CD14-positive monocyte (primary cell): ENCODE measurements around the gene CACNB2. TPM values are rescaled to one million over a fixed set of nuclear protein-coding genes. Genes with fewer than 3 reads are reported as not detected.

Source experiments
- DNase-seq, 3 donors: peaks; one replicate each; pipeline ENCODE4 v3.0.0-alpha.2; 2011 to 2022
- H2AFZ ChIP-seq: 2 replicates; pipeline ENCODE4 v1.6.0; 2012; ENCODE audit warnings: mild to moderate bottlenecking, low read depth, low read length, inconsistent platforms; ENCODE audit not compliant: insufficient read depth, poor library complexity, severe bottlenecking
- H3K27ac ChIP-seq, 2 donors: 1 replicate in 1 of 2; 2 replicates in 1 of 2; pipeline ENCODE4 v1.5.1; 2012 to 2013; ENCODE audit warnings: low read length in 2 of 2, control low read depth in 1 of 2, inconsistent platforms in 1 of 2, low read depth in 1 of 2, mild to moderate bottlenecking in 1 of 2
- H3K27me3 ChIP-seq, 2 donors: one replicate each; pipeline versions ENCODE4 v1.6.0 to v1.6.1; 2011 to 2013; ENCODE audit warnings: low read length in 2 of 2; ENCODE audit not compliant: control insufficient read depth in 2 of 2, insufficient read depth in 2 of 2
- H3K36me3 ChIP-seq, 2 donors: replicated peaks in 1 of 2; 1 replicate in 1 of 2; 2 replicates in 1 of 2; pipeline versions ENCODE4 v1.5.1 to v1.6.1; 2012 to 2013; ENCODE audit warnings: low read length in 2 of 2, control low read depth in 1 of 2, inconsistent platforms in 1 of 2, mild to moderate bottlenecking in 1 of 2; ENCODE audit not compliant: insufficient read depth in 2 of 2, control insufficient read depth in 1 of 2
- H3K4me1 ChIP-seq, 2 donors: 1 replicate in 1 of 2; 2 replicates in 1 of 2; pipeline versions ENCODE4 v1.5.1 to v1.6.1; 2012 to 2013; ENCODE audit warnings: low read length in 2 of 2, control low read depth in 1 of 2, inconsistent platforms in 1 of 2, mild to moderate bottlenecking in 1 of 2, moderate library complexity in 1 of 2; ENCODE audit not compliant: insufficient read depth in 2 of 2, control insufficient read depth in 1 of 2
- H3K4me2 ChIP-seq: replicated peaks from 2 replicates; pipeline ENCODE3; 2012; ENCODE audit warnings: low read length, moderate library complexity, mild to moderate bottlenecking; ENCODE audit not compliant: poor library complexity, severe bottlenecking; ENCODE audit errors: extremely low read depth
- H3K4me3 ChIP-seq, 3 experiments: fragments of 200-600 bp in 1 of 3; sonication (generic) in 1 of 3; replicated peaks in 1 of 3; 1 replicate in 2 of 3; 2 replicates in 1 of 3; pipeline ENCODE4 v1.5.1; 2011 to 2013; ENCODE audit warnings: low read length in 3 of 3, mild to moderate bottlenecking in 3 of 3, control low read depth in 2 of 3, low read depth in 2 of 3, inconsistent platforms in 1 of 3, moderate library complexity in 1 of 3
- H3K79me2 ChIP-seq: 2 replicates; pipeline ENCODE4 v1.6.0; 2012; ENCODE audit warnings: mild to moderate bottlenecking, control low read depth, inconsistent platforms, low read length, moderate library complexity; ENCODE audit not compliant: insufficient read depth
- H3K9ac ChIP-seq: 2 replicates; pipeline ENCODE4 v1.6.0; 2017; ENCODE audit warnings: low read length, mild to moderate bottlenecking; ENCODE audit not compliant: insufficient read depth, poor library complexity, severe bottlenecking
- H3K9me3 ChIP-seq, 2 donors: replicated peaks in 1 of 2; 1 replicate in 1 of 2; 2 replicates in 1 of 2; pipeline versions ENCODE4 v1.5.1 to v1.6.1; 2012 to 2013; ENCODE audit warnings: low read length in 2 of 2, control low read depth in 1 of 2; ENCODE audit not compliant: control insufficient read depth in 1 of 2, insufficient read depth in 1 of 2
- H4K20me1 ChIP-seq: 2 replicates; pipeline ENCODE4 v1.6.0; 2012; ENCODE audit warnings: mild to moderate bottlenecking, low read length, control low read depth, moderate library complexity; ENCODE audit not compliant: insufficient read depth
- H3K27ac Mint-ChIP-seq, 7 donors: one replicate each; pipeline ENCODE4 v1.8.0; 2020; ENCODE audit warnings: mild to moderate bottlenecking in 7 of 7, mixed read lengths in 7 of 7, moderate library complexity in 6 of 7, inconsistent platforms in 2 of 7
- H3K27me3 Mint-ChIP-seq, 3 donors: one replicate each; pipeline ENCODE4 v1.8.0; 2021 to 2022; ENCODE audit warnings: low read depth in 3 of 3, mild to moderate bottlenecking in 3 of 3, mixed read lengths in 3 of 3, moderate library complexity in 3 of 3, inconsistent platforms in 1 of 3
- H3K36me3 Mint-ChIP-seq, 2 donors: one replicate each; pipeline ENCODE4 v1.8.0; 2020; ENCODE audit warnings: mixed read lengths in 2 of 2, inconsistent platforms in 1 of 2, mild to moderate bottlenecking in 1 of 2
- H3K4me1 Mint-ChIP-seq: one replicate; pipeline ENCODE4 v1.8.0; 2020; ENCODE audit warnings: mild to moderate bottlenecking, mixed read lengths
- H3K4me3 Mint-ChIP-seq, 2 donors: one replicate each; pipeline ENCODE4 v1.8.0; 2020; ENCODE audit warnings: mild to moderate bottlenecking in 2 of 2, mixed read lengths in 2 of 2, moderate library complexity in 1 of 2
- H3K9me3 Mint-ChIP-seq, 7 donors: one replicate each; pipeline ENCODE4 v1.8.0; 2020 to 2022; ENCODE audit warnings: mixed read lengths in 7 of 7, mild to moderate bottlenecking in 6 of 7, moderate library complexity in 6 of 7, inconsistent platforms in 2 of 7
- CTCF ChIP-seq: fragments of 200-600 bp; IDR thresholded peaks from one replicate; pipeline ENCODE4 v1.8.0; 2022; ENCODE audit warnings: antibody characterized with exemption, mild to moderate bottlenecking
- WGBS: methylation state at CpG from one replicate; pipeline ENCODE4 v1.1.5; 2013; ENCODE audit warnings: missing lambda C conversion rate; ENCODE audit not compliant: insufficient coverage; 5-methylcytosine and 5-hydroxymethylcytosine counted together
- intact Hi-C, 2 donors: fragments of 100-400 bp; cut with micrococcal nuclease; formaldehyde crosslinking; loops; one replicate each; pipeline versions ENCODE4 v1.15.0 to v1.15.1; 2023
- polyA plus RNA-seq, 3 donors: library from polyadenylated mRNA; depleted of rRNA in 1 of 3; unstranded in 2 of 3; stranded (reverse) in 1 of 3; fragments of 300-500 nt in 2 of 3; fragments of >200 nt in 1 of 3; fragmentation: Illumina TruSeq in 2 of 3; gene quantifications; 1 replicate in 2 of 3; 2 replicates in 1 of 3; pipeline ENCODE4 v1.2.3, GENCODE V29; 2012 to 2021

Gene CACNB2
- polyA plus RNA-seq, 3 donors: 0.05 TPM; not detected in 2

- Histone ChIP-seq H3K27me3 (no peaks in the 10 kb centered on the region), H4K20me1 (no peaks in the 10 kb centered on the region), H3K4me1 (no peaks in the 10 kb centered on the region), H2AFZ (no peak overlapping the region), H3K9me3 (no peaks in the 10 kb centered on the region), H3K9ac (no peak overlapping the region), H3K27ac (no peak overlapping the region), H3K79me2 (no peaks in the 10 kb centered on the region), H3K36me3 (no peaks in the 10 kb centered on the region), H3K4me2 (no peak overlapping the region), H3K4me3 (no peak overlapping the region)
- Mint-ChIP-seq H3K27ac (no peak overlapping the region), H3K4me3 (no peak overlapping the region), H3K4me1 (peaks cover 2% of the 10 kb centered on the region), H3K36me3 (no peaks in the 10 kb centered on the region), H3K27me3 (peaks cover 1 to 8% (median 2%) of the 10 kb centered on the region in 3 donors), H3K9me3 (peaks cover 0 to 3% (median 0%) of the 10 kb centered on the region in 7 donors)
- 85% methylated on average over 2 of the region's 6 CpGs for WGBS
- DNase-seq: no peak
- TF ChIP-seq CTCF: no peak
- intact Hi-C loops: no loop called here
These were observed 310.1 kb downstream of the CACNB2 start for GRCh38 chr10:18450298-18450697.

GRCh38 chr10:18455086-18455884 is 315.1 kb downstream of the CACNB2 start:
- intact Hi-C loops: no loop called here
- Histone ChIP-seq H3K4me2 (no peak overlapping the region), H3K27me3 (no peaks in the 10 kb centered on the region), H3K79me2 (no peaks in the 10 kb centered on the region), H4K20me1 (no peaks in the 10 kb centered on the region), H3K36me3 (no peaks in the 10 kb centered on the region), H2AFZ (no peak overlapping the region), H3K27ac (no peak overlapping the region), H3K9me3 (no peaks in the 10 kb centered on the region), H3K4me3 (no peak overlapping the region), H3K9ac (no peak overlapping the region), H3K4me1 (no peaks in the 10 kb centered on the region)
- H3K27me3 Mint-ChIP-seq: peaks cover 0 to 4% (median 2%) of the 10 kb centered on the region in 3 donors
- H3K4me3 Mint-ChIP-seq: no peak overlapping the region
- TF ChIP-seq CTCF: no peak
- H3K36me3 Mint-ChIP-seq: no peaks in the 10 kb centered on the region
- no peaks in the 10 kb centered on the region for H3K4me1 Mint-ChIP-seq
- no peak overlapping the region for H3K27ac Mint-ChIP-seq
- H3K9me3 Mint-ChIP-seq: no peaks in the 10 kb centered on the region
- WGBS: 71% methylated on average over 1 of the region's 1 CpG
- DNase-seq: no peak
